OCI-LY7 (cell line): ENCODE results near the gene LDLRAD4. TPM values are rescaled to one million over a fixed set of nuclear protein-coding genes. Genes with fewer than 3 reads are reported as not detected.

Experiments used
- BruUV-seq: library from RNA; stranded (reverse); fragments of 400-500 nt; replicated peaks from 2 replicates; lab custom pipeline; 2021; lab: Mats Ljungman, UMichigan
- CTCF ChIA-PET: fragments of 300-600 bp; sonication (Branson Sonifier 250); formaldehyde crosslinking; loops from one replicate; lab custom pipeline; 2022; ENCODE audit warnings: antibody characterized with exemption; ENCODE audit not compliant: unreplicated experiment; lab: Charles Lee
- POLR2A ChIA-PET: fragments of 300-600 bp; sonication (Branson Sonifier 250); formaldehyde crosslinking; loops from one replicate; lab custom pipeline; 2022; ENCODE audit warnings: antibody characterized with exemption; lab: Charles Lee
- DNase-seq: peaks from one replicate; pipeline ENCODE4 v3.0.0-alpha.2; 2015; ENCODE audit warnings: low spot score
- H2AFZ ChIP-seq: fragments of 200-600 bp; sonication (generic), shearing (Covaris generic); 2 replicates; pipeline ENCODE4 v1.6.1; 2014; ENCODE audit warnings: mild to moderate bottlenecking, antibody characterized with exemption, low read length, moderate library complexity
- H3K27ac ChIP-seq: fragments of 200-600 bp; sonication (generic); 2 replicates; pipeline ENCODE4 v1.5.1; 2014; ENCODE audit warnings: mixed run types, low read depth, mild to moderate bottlenecking, moderate library complexity, low read length, inconsistent platforms; ENCODE audit not compliant: poor library complexity, severe bottlenecking
- H3K36me3 ChIP-seq: fragments of 200-600 bp; sonication (generic); 2 replicates; pipeline ENCODE4 v1.6.1; 2014; ENCODE audit warnings: mild to moderate bottlenecking, antibody characterized with exemption, low read length, moderate library complexity, mixed read lengths; ENCODE audit not compliant: insufficient read depth
- H3K4me1 ChIP-seq: fragments of 200-600 bp; sonication (generic); 2 replicates; pipeline ENCODE4 v1.5.1; 2014; ENCODE audit warnings: mild to moderate bottlenecking, low read length; ENCODE audit not compliant: insufficient read depth, poor library complexity, severe bottlenecking
- H3K4me2 ChIP-seq: fragments of 200-600 bp; sonication (generic); 2 replicates; pipeline ENCODE4 v1.6.1; 2014; ENCODE audit warnings: mild to moderate bottlenecking, low read length
- H3K4me3 ChIP-seq: fragments of 200-600 bp; sonication (generic); 2 replicates; pipeline ENCODE4 v1.5.1; 2014; ENCODE audit warnings: mild to moderate bottlenecking, low read depth, low read length; ENCODE audit not compliant: poor library complexity, severe bottlenecking
- H3K79me2 ChIP-seq: fragments of 200-600 bp; sonication (generic); 2 replicates; pipeline ENCODE4 v1.6.1; 2016; ENCODE audit warnings: low read depth, mild to moderate bottlenecking, low read length, moderate library complexity, mixed read lengths; ENCODE audit not compliant: insufficient read depth
- H3K9me2 ChIP-seq: fragments of 200-600 bp; sonication (generic); 2 replicates; pipeline ENCODE4 v1.6.1; 2016; ENCODE audit warnings: mild to moderate bottlenecking, low read length, mixed read lengths; ENCODE audit not compliant: insufficient read depth
- H3K9me3 ChIP-seq: fragments of 200-600 bp; sonication (generic); 2 replicates; pipeline ENCODE4 v1.6.1; 2014; ENCODE audit warnings: mild to moderate bottlenecking, mixed run types, low read length, mixed read lengths
- H4K20me1 ChIP-seq: fragments of 200-600 bp; sonication (generic); 2 replicates; pipeline ENCODE4 v1.6.1; 2014; ENCODE audit warnings: mild to moderate bottlenecking, antibody characterized with exemption, low read length, moderate library complexity, mixed read lengths; ENCODE audit not compliant: insufficient read depth
- CTCF ChIP-seq: fragments of 200-600 bp; sonication (generic); conservative IDR thresholded peaks from 2 replicates; pipeline ENCODE4 v1.5.1; 2014; ENCODE audit warnings: mild to moderate bottlenecking, antibody characterized with exemption, low read length, moderate library complexity, mixed read lengths
- EZH2phosphoT487 ChIP-seq: fragments of 200-600 bp; sonication (generic); IDR thresholded peaks from 2 replicates; pipeline ENCODE4 v1.6.1; 2018; ENCODE audit warnings: low read depth, borderline replicate concordance, mild to moderate bottlenecking, mixed run types, antibody characterized with exemption, low read length, moderate library complexity, mixed read lengths
- intact Hi-C: fragments of 100-400 bp; cut with micrococcal nuclease; formaldehyde crosslinking; loops from one replicate; pipeline ENCODE4 v1.10.0; 2022; ENCODE audit not compliant: unreplicated experiment
- total RNA-seq, 2 experiments: library from RNA; depleted of rRNA in 1 of 2; stranded (reverse); fragments of >200 nt in 1 of 2; shearing (Covaris generic) in 1 of 2; gene quantifications; 2 replicates each; pipeline ENCODE4 v1.2.3, GENCODE V29; 2014 to 2022

Gene LDLRAD4
- total RNA-seq, 2 experiments from 2014 or later = 26.2 to 43.8 TPM

- H3K4me2 ChIP-seq = no peak overlapping the region
- H3K4me3 ChIP-seq = no peak overlapping the region
- H3K36me3 ChIP-seq = no peaks in the 10 kb centered on the region
- no TSS peak for BruUV-seq
- no peaks in the 10 kb centered on the region for H3K79me2 ChIP-seq
- H3K4me1 ChIP-seq = peaks cover 5% of the 10 kb centered on the region
- POLR2A ChIA-PET = interaction anchor here (0.9 to 1.4 kb wide), 3 partner anchors 21 to 103 kb away, joined by 3 to 5 read pairs (median 4); no protein-coding TSS in a partner anchor
- no peak for DNase-seq
- H3K9me2 ChIP-seq = no peaks in the 10 kb centered on the region
- H3K9me3 ChIP-seq = no peaks in the 10 kb centered on the region
- TF ChIP-seq EZH2phosphoT487 (no peak), CTCF (no peak)
- H3K27ac ChIP-seq = no peak overlapping the region
- no peak overlapping the region for H2AFZ ChIP-seq
- no peaks in the 10 kb centered on the region for H4K20me1 ChIP-seq
- CTCF ChIA-PET = interaction anchor here (1.6 kb wide), 1 partner anchor 59 kb away, joined by 4 read pairs; no protein-coding TSS in a partner anchor
- intact Hi-C loops = loop anchor here (5.0 kb wide), 1 partner anchor 172 kb away; the partner anchor contains the start of genes FAM210A and RNMT
Measured at GRCh38 chr18:13555192-13555591, 336.6 kb downstream of the LDLRAD4 start.

GRCh38 chr18:13555865-13556264, 337.3 kb downstream of the LDLRAD4 start:
- H3K9me2 ChIP-seq = no peaks in the 10 kb centered on the region
- H3K36me3 ChIP-seq = no peaks in the 10 kb centered on the region
- no peak for DNase-seq
- no peaks in the 10 kb centered on the region for H4K20me1 ChIP-seq
- H3K4me2 ChIP-seq = no peak overlapping the region
- no peak overlapping the region for H3K4me3 ChIP-seq
- POLR2A ChIA-PET = interaction anchor here (0.6 to 1.4 kb wide), 8 partner anchors 9 to 832 kb away, joined by 3 to 5 read pairs (median 3); no protein-coding TSS in a partner anchor
- CTCF ChIA-PET = interaction anchor here (1.6 kb wide), 1 partner anchor 58 kb away, joined by 4 read pairs; no protein-coding TSS in a partner anchor
- no peak overlapping the region for H3K27ac ChIP-seq
- no peak overlapping the region for H2AFZ ChIP-seq
- H3K79me2 ChIP-seq = no peaks in the 10 kb centered on the region
- intact Hi-C loops = loop anchor here (5.0 kb wide), 1 partner anchor 171 kb away; the partner anchor contains the start of genes FAM210A and RNMT
- no peak for TF ChIP-seq CTCF
- no peak for TF ChIP-seq EZH2phosphoT487
- H3K4me1 ChIP-seq = peaks cover 9% of the 10 kb centered on the region
- no TSS peak for BruUV-seq
- H3K9me3 ChIP-seq = no peaks in the 10 kb centered on the region

- H3K4me3 ChIP-seq = no peak overlapping the region
- no TSS peak for BruUV-seq
- TF ChIP-seq CTCF (no peak), EZH2phosphoT487 (no peak)
- no peaks in the 10 kb centered on the region for H3K9me3 ChIP-seq
- H3K27ac ChIP-seq = no peak overlapping the region
- H3K4me2 ChIP-seq = no peak overlapping the region
- H4K20me1 ChIP-seq = no peaks in the 10 kb centered on the region
- DNase-seq = no peak
- H3K4me1 ChIP-seq = peaks cover 9% of the 10 kb centered on the region
- no peaks in the 10 kb centered on the region for H3K36me3 ChIP-seq
- ChIA-PET CTCF (interaction anchor here (1.6 kb wide), 1 partner anchor 58 kb away, joined by 4 read pairs; no protein-coding TSS in a partner anchor), POLR2A (interaction anchor here (0.7 to 2.2 kb wide), 4 partner anchors 9 to 833 kb away, joined by 3 to 9 read pairs (median 3); no protein-coding TSS in a partner anchor)
- intact Hi-C loops = loop anchor here (5.0 kb wide), 1 partner anchor 171 kb away; the partner anchor contains the start of genes FAM210A and RNMT
- H3K79me2 ChIP-seq = no peaks in the 10 kb centered on the region
- H2AFZ ChIP-seq = no peak overlapping the region
- H3K9me2 ChIP-seq = no peaks in the 10 kb centered on the region
Measured at GRCh38 chr18:13556502-13556901, 337.9 kb downstream of the LDLRAD4 start.
